H1 (cell line): ENCODE results near the gene TLK1. TPM values are rescaled to one million over a fixed set of nuclear protein-coding genes. Genes with fewer than 3 reads are reported as not detected.

ENCODE experiments used
- CTCF ChIA-PET: fragments of 300-600 bp; sonication (Branson Sonifier 250); formaldehyde crosslinking; loops from one replicate; lab custom pipeline; 2021; ENCODE audit not compliant: partially characterized antibody; lab: Charles Lee
- POLR2A ChIA-PET: fragments of 300-600 bp; sonication (Branson Sonifier 250); formaldehyde crosslinking; loops from one replicate; lab custom pipeline; 2021; ENCODE audit warnings: inconsistent platforms; ENCODE audit not compliant: partially characterized antibody; lab: Charles Lee
- DNase-seq, 2 experiments: peaks; one replicate each; pipeline versions ENCODE4 v3.0.0 to v3.0.0-alpha.2; 2010 to 2022; ENCODE audit warnings: low spot score in 2 of 2, low read depth in 1 of 2, mixed read lengths in 1 of 2
- FAIRE-seq: peaks from 2 replicates; lab custom pipeline; 2011; peaks lifted over from hg19 to GRCh38; lab: Jason Lieb, UNC
- H2AFZ ChIP-seq: 2 replicates; pipeline ENCODE4 v1.8.1; 2012; ENCODE audit warnings: low read length, inconsistent platforms
- H2AK5ac ChIP-seq: 2 replicates; pipeline ENCODE4 v1.6.1; 2013; ENCODE audit warnings: low read depth, low read length
- H2BK120ac ChIP-seq: replicated peaks from 2 replicates; pipeline ENCODE3; 2013; ENCODE audit warnings: low read depth, low read length, inconsistent platforms
- H2BK12ac ChIP-seq: 2 replicates; pipeline ENCODE4 v1.6.1; 2013; ENCODE audit warnings: low read depth, low read length
- H2BK15ac ChIP-seq: 2 replicates; pipeline ENCODE4 v1.6.1; 2013; ENCODE audit warnings: low read length
- H2BK20ac ChIP-seq: 2 replicates; pipeline ENCODE4 v1.6.1; 2013; ENCODE audit warnings: low read length
- H2BK5ac ChIP-seq: 2 replicates; pipeline ENCODE4 v1.6.1; 2013; ENCODE audit warnings: low read depth, low read length
- H3K14ac ChIP-seq: 2 replicates; pipeline ENCODE4 v1.6.1; 2013; ENCODE audit warnings: inconsistent platforms; ENCODE audit not compliant: insufficient read length
- H3K18ac ChIP-seq: 2 replicates; pipeline ENCODE4 v1.6.1; 2013; ENCODE audit warnings: low read length; ENCODE audit errors: extremely low read depth
- H3K23ac ChIP-seq: 2 replicates; pipeline ENCODE4 v1.6.1; 2013; ENCODE audit warnings: inconsistent platforms; ENCODE audit not compliant: insufficient read length
- H3K23me2 ChIP-seq: 2 replicates; pipeline ENCODE4 v1.6.1; 2013; ENCODE audit warnings: low read depth, low read length
- H3K27ac ChIP-seq: 2 replicates; pipeline ENCODE4 v1.6.1; 2011; ENCODE audit warnings: low read depth, low read length, inconsistent platforms
- H3K27me3 ChIP-seq, 4 experiments: replicated peaks in 1 of 4; 1 replicate in 1 of 4; 2 replicates in 3 of 4; pipeline versions ENCODE4 v1.6.1 to v1.8.1; 2011 to 2013; ENCODE audit warnings: low read length in 3 of 4, mild to moderate bottlenecking in 3 of 4, inconsistent platforms in 2 of 4, mixed read lengths in 2 of 4, moderate library complexity in 1 of 4; ENCODE audit not compliant: control insufficient read depth in 3 of 4, insufficient read depth in 3 of 4; ENCODE audit errors: extremely low read depth in 1 of 4
- H3K36me3 ChIP-seq, 4 experiments: 2 replicates each; pipeline versions ENCODE4 v1.6.1 to v1.8.1; 2011 to 2013; ENCODE audit warnings: mild to moderate bottlenecking in 4 of 4, low read length in 3 of 4, moderate library complexity in 2 of 4, control low read depth in 1 of 4, inconsistent platforms in 1 of 4; ENCODE audit not compliant: insufficient read depth in 4 of 4, control insufficient read depth in 2 of 4
- H3K4ac ChIP-seq: replicated peaks from 2 replicates; pipeline ENCODE3; 2013; ENCODE audit warnings: low read length, low read depth, mixed read lengths, inconsistent platforms; ENCODE audit not compliant: insufficient read length
- H3K4me1 ChIP-seq, 4 experiments: replicated peaks in 1 of 4; 1 replicate in 1 of 4; 2 replicates in 3 of 4; pipeline versions ENCODE4 v1.6.1 to v1.8.1; 2011 to 2013; ENCODE audit warnings: low read length in 3 of 4, inconsistent platforms in 2 of 4, mixed read lengths in 1 of 4; ENCODE audit not compliant: insufficient read depth in 4 of 4, control insufficient read depth in 3 of 4
- H3K4me2 ChIP-seq, 2 experiments: 2 replicates each; pipeline versions ENCODE4 v1.6.1 to v1.8.1; 2011 to 2013; ENCODE audit warnings: low read depth in 2 of 2, low read length in 2 of 2, control low read depth in 1 of 2, inconsistent platforms in 1 of 2, mild to moderate bottlenecking in 1 of 2; ENCODE audit not compliant: insufficient read depth in 1 of 2
- H3K4me3 ChIP-seq, 4 experiments: fragments of 200-600, 300-600 bp in 1 of 4; sonication (generic), shearing (Covaris generic), sonication (Bioruptor Twin) in 1 of 4; 2 replicates each; pipeline versions ENCODE4 v1.5.1 to v1.8.1; 2011 to 2016; ENCODE audit warnings: low read length in 4 of 4, low read depth in 3 of 4, control low read depth in 2 of 4, inconsistent platforms in 2 of 4, mild to moderate bottlenecking in 2 of 4, mixed read lengths in 1 of 4, moderate library complexity in 1 of 4; ENCODE audit not compliant: insufficient read depth in 2 of 4; ENCODE audit errors: extremely low read depth in 1 of 4
- H3K56ac ChIP-seq: replicated peaks from 2 replicates; pipeline ENCODE3; 2013; ENCODE audit warnings: low read depth, mild to moderate bottlenecking, mixed read lengths, low read length, inconsistent platforms; ENCODE audit not compliant: insufficient read length
- H3K79me1 ChIP-seq: 2 replicates; pipeline ENCODE4 v1.6.1; 2013; ENCODE audit warnings: low read depth, low read length, control low read depth
- H3K79me2 ChIP-seq, 2 experiments: 2 replicates each; pipeline versions ENCODE4 v1.6.1 to v1.8.1; 2012 to 2013; ENCODE audit warnings: low read length in 2 of 2, mild to moderate bottlenecking in 2 of 2, inconsistent platforms in 1 of 2; ENCODE audit not compliant: insufficient read depth in 2 of 2, control insufficient read depth in 1 of 2
- H3K9ac ChIP-seq, 4 experiments: replicated peaks in 1 of 4; 1 replicate in 1 of 4; 2 replicates in 3 of 4; pipeline versions ENCODE4 v1.6.1 to v1.8.1; 2011 to 2013; ENCODE audit warnings: low read depth in 3 of 4, low read length in 3 of 4, control low read depth in 2 of 4, mild to moderate bottlenecking in 2 of 4, moderate library complexity in 2 of 4, inconsistent platforms in 1 of 4; ENCODE audit errors: extremely low read depth in 1 of 4
- H3K9me3 ChIP-seq, 2 experiments: 2 replicates each; pipeline versions ENCODE4 v1.6.1 to v1.8.1; 2012 to 2013; ENCODE audit warnings: mild to moderate bottlenecking in 2 of 2, moderate library complexity in 2 of 2, control low read depth in 1 of 2, inconsistent platforms in 1 of 2, low read depth in 1 of 2, low read length in 1 of 2, mixed read lengths in 1 of 2; ENCODE audit not compliant: insufficient read depth in 2 of 2
- H4K20me1 ChIP-seq, 2 experiments: replicated peaks in 1 of 2; 2 replicates each; pipeline versions ENCODE3 to v1.8.1; 2011 to 2013; ENCODE audit warnings: inconsistent platforms in 2 of 2, low read length in 2 of 2, mild to moderate bottlenecking in 1 of 2; ENCODE audit not compliant: insufficient read depth in 2 of 2, control insufficient read depth in 1 of 2
- H4K5ac ChIP-seq: 2 replicates; pipeline ENCODE4 v1.6.1; 2013; ENCODE audit warnings: low read length, low read depth, mixed read lengths, inconsistent platforms; ENCODE audit not compliant: insufficient read length
- H4K8ac ChIP-seq: 2 replicates; pipeline ENCODE4 v1.8.0; 2013; ENCODE audit warnings: mild to moderate bottlenecking, moderate library complexity, low read length, inconsistent platforms; ENCODE audit not compliant: insufficient read depth; ENCODE audit errors: extremely low read depth
- H4K91ac ChIP-seq: replicated peaks from 2 replicates; pipeline ENCODE3; 2013; ENCODE audit warnings: low read length, mixed read lengths, inconsistent platforms; ENCODE audit not compliant: insufficient read length
- BACH1 ChIP-seq: IDR thresholded peaks from 2 replicates; pipeline ENCODE4 v1.6.1; 2012; ENCODE audit warnings: low read length, improper control_type of control experiment
- BCL11A ChIP-seq, 2 experiments: IDR thresholded peaks; one replicate each; pipeline ENCODE4 v1.6.1; 2011; ENCODE audit warnings: low read depth in 2 of 2, low read length in 2 of 2, mild to moderate bottlenecking in 2 of 2
- CEBPB ChIP-seq: IDR thresholded peaks from 2 replicates; pipeline ENCODE4 v1.6.1; 2012; ENCODE audit warnings: low read depth, low read length
- RFX5 ChIP-seq: IDR thresholded peaks from 2 replicates; pipeline ENCODE4 v1.6.1; 2011; ENCODE audit warnings: low read depth, low read length, improper control_type of control experiment, borderline replicate concordance
- RNF2 ChIP-seq: fragments of 200-900, 300-1000 bp; sonication (generic); IDR thresholded peaks from 2 replicates; pipeline ENCODE4 v1.7.1; 2016; ENCODE audit warnings: borderline replicate concordance, low read depth, mild to moderate bottlenecking, antibody characterized with exemption, low read length; ENCODE audit not compliant: poor library complexity, severe bottlenecking; ENCODE audit errors: missing control alignments
- SAP30 ChIP-seq: fragments of 300-600 bp; sonication (generic); IDR thresholded peaks from 2 replicates; pipeline ENCODE4 v1.7.1; 2012; ENCODE audit warnings: low read length, moderate library complexity, mild to moderate bottlenecking, inconsistent platforms; ENCODE audit not compliant: insufficient read depth, insufficient replicate concordance
- SP4 ChIP-seq: IDR thresholded peaks from 2 replicates; pipeline ENCODE4 v1.6.1; 2012; ENCODE audit warnings: low read length, inconsistent platforms
- TEAD4 ChIP-seq: IDR thresholded peaks from 2 replicates; pipeline ENCODE4 v1.6.1; 2012; ENCODE audit warnings: low read depth, low read length, inconsistent platforms, mixed read lengths
- WGBS, 2 experiments: shearing (Covaris generic) in 1 of 2; methylation state at CpG; one replicate each; pipeline versions ENCODE4 v1.1.6 to v1.1.7; 2013 to 2015; ENCODE audit warnings: low lambda C conversion rate in 2 of 2, mixed read lengths in 2 of 2, inconsistent platforms in 1 of 2, low coverage in 1 of 2, missing lambda C conversion rate in 1 of 2; ENCODE audit not compliant: insufficient replicate concordance in 2 of 2, insufficient coverage in 1 of 2, insufficient read length in 1 of 2; ENCODE audit errors: extremely low coverage in 1 of 2, missing lambda C conversion rate in 1 of 2; 5-methylcytosine and 5-hydroxymethylcytosine counted together
- polyA plus RNA-seq, 7 experiments: library from polyadenylated mRNA; depleted of rRNA in 3 of 7; stranded (reverse) in 5 of 7; unstranded in 2 of 7; fragments of >200 nt in 5 of 7; fragments of 200-250 nt in 2 of 7; gene quantifications; 1 replicate in 5 of 7; 2 replicates in 1 of 7; 4 replicates in 1 of 7; pipeline versions ENCODE4 v1.2.1 to v1.2.3, GENCODE V29; 2011 to 2013; ENCODE audit warnings: missing spikeins in 2 of 7, mixed read lengths in 2 of 7
- total RNA-seq: library from RNA; stranded (reverse); fragmentation: NEBNext Ultra II Directional; extraction: Animal tissue kit (Norgen Biotek cat#: 25700); gene quantifications from 2 replicates; pipeline ENCODE4 v1.2.1, GENCODE V29; 2021

Gene TLK1
- total and polyA plus RNA-seq, 2 of the 8 experiments (the other 6 are each of a cell fraction or from before 2014, with no cell fraction given) = 11.2 to 102 TPM

DNA sequence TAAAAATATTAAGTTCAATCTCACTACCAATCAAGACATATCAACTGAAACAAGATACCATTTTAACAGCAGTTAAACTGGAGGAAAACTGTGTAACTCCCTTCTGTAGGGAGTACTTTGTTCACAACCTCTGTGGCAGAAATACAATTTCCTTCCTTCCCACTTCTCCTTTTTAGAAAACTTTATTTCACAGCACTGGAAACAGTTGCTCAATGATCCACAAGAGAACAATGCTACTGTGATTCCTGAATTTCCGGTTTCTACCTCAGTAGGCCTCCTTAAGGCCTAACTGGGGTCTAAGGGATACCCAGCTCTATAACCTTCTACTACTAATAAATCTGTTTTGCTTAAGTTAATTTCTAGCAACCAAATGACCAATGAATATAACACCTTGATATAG is 14.1 kb downstream of the TLK1 start:
- Histone ChIP-seq H2BK5ac (no peak overlapping the region), H2AK5ac (no peak overlapping the region), H2AFZ (no peak overlapping the region), H2BK12ac (no peak overlapping the region), H3K79me2 (peaks cover 37 to 98% of the 10 kb centered on the region in 2 experiments), H3K18ac (no peak overlapping the region), H3K9ac (no peak overlapping the region), H3K4ac (no peak overlapping the region), H2BK20ac (no peak overlapping the region), H3K4me2 (no peak overlapping the region), H4K8ac (no peak overlapping the region), H2BK15ac (no peak overlapping the region), H3K4me1 (peaks cover 0 to 7% (median 4%) of the 10 kb centered on the region in 4 experiments; a peak in 3 of 7 replicates), H3K56ac (no peak overlapping the region), H4K5ac (no peak overlapping the region), H3K27me3 (no peaks in the 10 kb centered on the region), H4K20me1 (peaks cover 10 to 15% of the 10 kb centered on the region in 2 experiments), H3K27ac (no peak overlapping the region), H3K4me3 (no peak overlapping the region), H3K23ac (no peak overlapping the region), H3K9me3 (no peaks in the 10 kb centered on the region), H3K79me1 (peaks cover 2% of the 10 kb centered on the region; the same call in 1 of the 2 replicates), H2BK120ac (no peak overlapping the region), H3K36me3 (no peaks in the 10 kb centered on the region), H4K91ac (no peak overlapping the region), H3K14ac (no peak overlapping the region), H3K23me2 (no peaks in the 10 kb centered on the region)
- 80% methylated on average over 1 of the region's 1 CpG; no CpG with 5 or more reads in 1 of the 2 experiments for WGBS, 2 experiments
- DNase-seq (no peak), FAIRE-seq (no peak)
- TF ChIP-seq TEAD4 (no peak), SAP30 (no peak), BACH1 (no peak), SP4 (no peak), BCL11A (IDR thresholded peaks at IDR 0.05; ENCODE audit: low read depth in 2 of 2, low read length in 2 of 2) (no peak), RNF2 (no peak), CEBPB (0 out of 2 replicates have a peak, but pooled peaks have one; percentile 22), RFX5 (no peak)
- ChIA-PET CTCF (interaction anchor here (1.8 to 2.2 kb wide), 2 partner anchors 10 to 60 kb away, joined by 7 to 11 read pairs; no protein-coding TSS in a partner anchor), POLR2A (interaction anchor here (1.3 to 2.2 kb wide), 3 partner anchors 9 to 12 kb away, joined by 3 to 14 read pairs (median 4); no protein-coding TSS in a partner anchor)
